ENCODE measurements around the gene VAMP5. TPM values are rescaled to one million over a fixed set of nuclear protein-coding genes. Genes with fewer than 3 reads are reported as not detected.
A peak's percentile ranks its signal among the peaks of the same experiment; 100 is the strongest.
"Not testable (repeated sequence)": the region's sequence is repeated elsewhere in the genome, so short reads cannot be mapped to it uniquely, and the experiment has no call there.

Gene VAMP5
- total RNA-seq, 2 experiments from 2014 or later: 66.7 to 70.8 TPM

DNA sequence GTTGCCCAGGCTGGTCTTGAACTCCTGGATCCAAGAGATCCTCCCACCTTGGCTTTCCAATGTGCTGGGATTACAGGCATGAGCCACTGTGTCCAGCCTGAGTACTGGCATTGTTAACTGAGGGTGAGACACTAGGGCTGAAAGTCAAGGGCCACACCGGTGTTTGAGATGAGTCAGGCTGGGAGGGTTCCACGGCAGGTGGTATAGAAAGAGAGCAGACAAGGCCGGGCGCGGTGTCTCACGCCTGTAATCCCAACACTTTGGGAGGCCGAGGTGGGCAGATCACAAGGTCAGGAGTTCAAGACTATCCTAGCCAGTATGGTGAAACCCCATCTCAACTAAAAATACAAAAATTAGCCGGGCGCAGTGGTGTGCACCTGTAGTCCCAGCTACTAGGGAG is 8.1 kb downstream of the VAMP5 start:
- not testable (repeated sequence) for H3K27ac Mint-ChIP-seq; H3K4me3 Mint-ChIP-seq; H3K9me3 Mint-ChIP-seq; H3K36me3 Mint-ChIP-seq; ATAC-seq (ENCODE audit: low read depth); DNase-seq; H3K27me3 Mint-ChIP-seq
- POLR2A ChIA-PET: interaction anchor here (1.1 to 1.8 kb wide), 2 partner anchors 13 to 24 kb away, joined by 4 to 6 read pairs; partner anchors contain the start of gene USP39
- peaks cover 48% of the 10 kb centered on the region for H3K4me1 Mint-ChIP-seq

DNA sequence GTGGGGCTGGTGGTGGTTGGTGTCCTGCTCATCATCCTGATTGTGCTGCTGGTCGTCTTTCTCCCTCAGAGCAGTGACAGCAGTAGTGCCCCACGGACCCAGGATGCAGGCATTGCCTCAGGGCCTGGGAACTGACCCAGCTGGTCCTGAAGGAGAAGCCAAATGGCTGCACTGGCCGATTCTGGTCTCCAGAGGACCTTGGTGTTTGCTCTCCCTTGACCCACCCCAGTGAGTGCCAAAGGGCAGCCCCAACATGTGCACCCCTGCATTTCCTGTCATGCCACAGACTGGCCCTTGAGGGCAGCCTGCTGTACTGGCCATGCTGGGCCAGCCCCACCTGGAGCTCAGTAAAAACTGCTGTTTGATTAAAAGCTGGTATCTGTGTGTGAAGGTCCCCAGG is 8.8 kb downstream of the VAMP5 start:
- H3K4me1 Mint-ChIP-seq: peaks cover 43% of the 10 kb centered on the region

DNA sequence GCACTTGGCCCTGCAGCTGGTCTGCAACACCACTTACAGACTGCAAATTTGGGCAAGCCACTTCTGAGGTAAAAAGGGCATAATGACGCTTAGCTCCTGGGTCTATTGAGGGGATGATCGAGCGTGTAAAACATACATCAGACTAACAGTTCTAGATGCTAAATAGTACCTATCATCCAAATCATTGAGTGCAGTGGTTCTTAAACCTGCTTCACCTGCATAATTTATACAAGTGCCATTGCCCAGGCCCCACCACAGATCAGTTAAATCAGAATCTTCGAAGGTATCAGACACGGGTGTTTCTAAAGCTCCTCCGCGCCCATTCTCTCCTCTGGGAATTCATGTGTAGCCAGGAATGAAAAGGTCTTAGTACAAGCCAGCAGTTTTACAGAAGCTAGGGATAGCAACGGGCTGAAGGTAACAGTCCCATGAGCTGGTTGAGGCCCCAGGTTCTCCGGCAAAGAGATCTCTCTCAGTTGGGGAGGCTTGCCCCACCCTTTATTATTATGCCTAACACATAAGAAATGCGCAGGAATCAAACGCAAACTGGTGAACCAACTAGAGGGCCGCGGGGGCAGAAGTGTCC is 10.6 kb downstream of the VAMP5 start:
- POLR2A ChIA-PET: interaction anchor here (0.6 to 4.0 kb wide), 17 partner anchors 7 to 267 kb away, joined by 3 to 44 read pairs (median 6); partner anchors contain the start of genes C2orf68, ELMOD3, GGCX and MAT2A
- Mint-ChIP-seq H3K27me3 (no peaks in the 10 kb centered on the region), H3K27ac (peak overlapping the region; percentile 93), H3K9me3 (no peaks in the 10 kb centered on the region), H3K36me3 (peaks cover 7% of the 10 kb centered on the region), H3K4me3 (peak overlapping the region; percentile 95), H3K4me1 (peaks cover 31% of the 10 kb centered on the region)
- DNase-seq (no peak), ATAC-seq (ENCODE audit: low read depth) (no peak)

More for the DNA sequence above, 8.8 kb downstream of the VAMP5 start:
- POLR2A ChIA-PET: interaction anchor here (1.1 to 4.0 kb wide), 4 partner anchors 13 to 23 kb away, joined by 4 to 37 read pairs (median 5); partner anchors contain the start of genes C2orf68 and USP39
- peaks cover 10% of the 10 kb centered on the region for H3K36me3 Mint-ChIP-seq
- ATAC-seq (ENCODE audit: low read depth) (no peak), DNase-seq (no peak)
- H3K9me3 Mint-ChIP-seq: no peaks in the 10 kb centered on the region
- H3K27me3 Mint-ChIP-seq: no peaks in the 10 kb centered on the region
- no peak overlapping the region for H3K4me3 Mint-ChIP-seq
- H3K27ac Mint-ChIP-seq: no peak overlapping the region

DNA sequence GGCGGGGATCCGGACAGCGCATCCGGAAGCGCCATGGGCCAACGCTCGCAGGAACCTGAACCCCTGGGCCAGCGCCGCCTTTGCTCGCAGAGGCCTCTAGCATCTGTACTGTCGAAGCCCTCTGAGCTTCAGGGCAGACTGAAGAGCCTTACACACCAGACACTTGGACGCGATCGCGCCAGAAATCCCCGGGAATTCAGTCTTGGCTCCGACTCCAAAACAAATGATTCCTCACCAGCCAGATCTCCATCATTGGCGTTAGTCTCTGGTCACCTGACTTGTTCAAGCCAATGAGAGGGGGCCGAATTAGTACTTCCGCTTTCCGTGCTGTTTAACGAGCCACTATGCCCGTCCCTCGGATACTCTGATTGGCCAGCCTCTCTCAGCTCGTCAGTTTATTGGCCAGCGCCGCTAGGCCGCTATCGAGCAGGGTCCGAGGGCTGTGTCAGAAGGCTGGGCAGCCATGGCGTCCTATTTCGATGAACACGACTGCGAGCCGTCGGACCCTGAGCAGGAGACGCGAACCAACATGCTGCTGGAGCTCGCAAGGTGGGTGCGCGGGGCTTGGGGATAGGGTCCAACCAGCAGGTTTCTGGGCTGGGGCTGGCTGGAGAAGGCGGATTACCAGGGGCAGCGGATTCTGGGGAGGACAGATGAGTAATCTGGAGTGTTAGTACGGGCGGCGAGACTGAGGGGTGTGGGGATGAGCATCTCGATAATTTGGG is 11.2 kb downstream of the VAMP5 start, which contains the start of gene RNF181:
RNF181 (plus strand) TSS at position 445 of the 725 bp plus-strand sequence; CDS start at position 464, 19 bp downstream.
- H3K4me1 Mint-ChIP-seq: peaks cover 27% of the 10 kb centered on the region

DNA sequence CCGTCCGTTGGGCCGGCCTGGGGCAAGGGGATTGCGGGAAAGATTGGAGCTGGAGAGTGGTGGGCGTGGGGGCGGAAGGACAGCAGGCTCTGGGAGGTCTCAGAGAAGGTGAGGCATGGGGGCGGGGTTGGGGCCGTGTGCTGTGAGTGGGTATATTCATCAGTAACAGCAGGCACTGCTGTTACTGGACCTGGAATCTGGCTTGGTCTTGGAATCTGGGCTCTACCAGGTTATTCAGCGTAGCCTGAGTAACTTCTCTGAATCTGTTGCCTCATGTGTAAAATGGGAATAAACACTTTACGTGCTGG is 11.7 kb downstream of the VAMP5 start:
- Mint-ChIP-seq H3K36me3 (peaks cover 7% of the 10 kb centered on the region), H3K27me3 (no peaks in the 10 kb centered on the region), H3K27ac (peak overlapping the region; percentile 93), H3K4me3 (peak overlapping the region; percentile 95), H3K4me1 (peaks cover 26% of the 10 kb centered on the region), H3K9me3 (no peaks in the 10 kb centered on the region)
- no peak for DNase-seq
- peak; percentile 2 for ATAC-seq (ENCODE audit: low read depth)
- POLR2A ChIA-PET: interaction anchor here (0.7 to 4.0 kb wide), 15 partner anchors 8 to 268 kb away, joined by 3 to 44 read pairs (median 6); partner anchors contain the start of genes C2orf68, GGCX, MAT2A and SH2D6

More for the DNA sequence above, 11.2 kb downstream of the VAMP5 start, which contains the start of gene RNF181:
- H3K9me3 Mint-ChIP-seq: no peaks in the 10 kb centered on the region
- peak; percentile 100 for ATAC-seq (ENCODE audit: low read depth)
- DNase-seq: peak; percentile 83
- no peaks in the 10 kb centered on the region for H3K27me3 Mint-ChIP-seq
- peak within 1 kb of the TSS; percentile 95 for H3K4me3 Mint-ChIP-seq
- peaks cover 7% of the 10 kb centered on the region for H3K36me3 Mint-ChIP-seq
- POLR2A ChIA-PET: interaction anchor here (0.6 to 4.0 kb wide), 19 partner anchors 7 to 268 kb away, joined by 3 to 44 read pairs (median 6); partner anchors contain the start of genes C2orf68, ELMOD3, GGCX and MAT2A
- H3K27ac Mint-ChIP-seq: peak within 1 kb of the TSS; percentile 93

DNA sequence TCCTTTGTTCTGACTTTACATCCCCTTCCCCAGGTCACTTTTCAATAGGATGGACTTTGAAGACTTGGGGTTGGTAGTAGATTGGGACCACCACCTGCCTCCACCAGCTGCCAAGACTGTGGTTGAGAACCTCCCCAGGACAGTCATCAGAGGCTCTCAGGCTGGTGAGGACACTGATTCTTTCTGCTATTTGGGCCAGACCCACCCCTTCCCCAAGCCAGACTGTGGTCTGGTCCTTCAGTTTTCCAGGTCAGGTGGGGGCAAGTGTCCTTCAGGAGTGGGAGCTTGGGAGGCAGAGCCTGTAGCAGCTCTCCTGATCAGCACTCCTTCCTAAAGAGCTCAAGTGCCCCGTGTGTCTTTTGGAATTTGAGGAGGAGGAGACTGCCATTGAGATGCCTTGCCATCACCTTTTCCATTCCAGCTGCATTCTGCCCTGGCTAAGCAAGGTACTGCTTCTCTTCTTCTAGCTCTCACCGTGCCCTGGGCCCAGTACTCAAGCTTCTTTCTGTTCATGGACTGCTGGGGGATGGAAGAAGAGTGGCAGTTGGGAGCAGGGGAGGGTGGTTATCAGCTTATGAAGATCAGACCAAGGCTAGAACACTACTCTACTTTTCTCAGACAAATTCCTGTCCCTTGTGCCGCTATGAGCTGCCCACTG is 12.4 kb downstream of the VAMP5 start:
- Mint-ChIP-seq H3K27me3 (no peaks in the 10 kb centered on the region), H3K27ac (peak overlapping the region; percentile 93), H3K4me1 (peaks cover 24% of the 10 kb centered on the region), H3K9me3 (no peaks in the 10 kb centered on the region), H3K4me3 (peak overlapping the region; percentile 95), H3K36me3 (peaks cover 5% of the 10 kb centered on the region)
- no peak for ATAC-seq (ENCODE audit: low read depth)
- POLR2A ChIA-PET: interaction anchor here (0.8 to 4.0 kb wide), 12 partner anchors 9 to 178 kb away, joined by 3 to 44 read pairs (median 8); partner anchors contain the start of genes C2orf68, MAT2A, SH2D6 and USP39
- DNase-seq: no peak

DNA sequence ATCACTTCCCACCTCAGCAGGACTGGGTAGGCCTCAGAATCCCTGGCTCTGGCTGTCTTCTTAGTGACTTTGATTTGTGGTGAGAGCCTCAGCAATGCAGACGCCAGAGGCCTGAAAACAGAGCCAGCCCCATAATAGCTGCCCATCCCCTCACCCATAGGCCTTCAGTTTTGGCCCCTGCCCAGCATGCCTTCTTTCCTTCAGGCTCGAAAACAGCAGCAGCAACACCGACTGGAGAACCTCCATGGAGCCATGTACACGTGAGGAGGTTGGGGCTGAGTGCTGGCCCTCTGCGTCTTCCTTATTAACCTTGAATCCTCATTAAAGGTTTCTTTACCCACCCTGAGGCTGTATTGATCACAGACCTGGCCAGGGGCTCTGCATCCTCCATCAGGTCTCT is 13.0 kb downstream of the VAMP5 start:
- Mint-ChIP-seq H3K4me1 (peaks cover 26% of the 10 kb centered on the region), H3K4me3 (peak overlapping the region; percentile 95), H3K9me3 (no peaks in the 10 kb centered on the region), H3K36me3 (peaks cover 5% of the 10 kb centered on the region), H3K27ac (peak overlapping the region; percentile 93), H3K27me3 (no peaks in the 10 kb centered on the region)
- DNase-seq (no peak), ATAC-seq (ENCODE audit: low read depth) (no peak)
- POLR2A ChIA-PET: interaction anchor here (0.8 to 4.0 kb wide), 4 partner anchors 10 to 20 kb away, joined by 4 to 44 read pairs (median 23); partner anchors contain the start of genes C2orf68, VAMP5 and VAMP8

DNA sequence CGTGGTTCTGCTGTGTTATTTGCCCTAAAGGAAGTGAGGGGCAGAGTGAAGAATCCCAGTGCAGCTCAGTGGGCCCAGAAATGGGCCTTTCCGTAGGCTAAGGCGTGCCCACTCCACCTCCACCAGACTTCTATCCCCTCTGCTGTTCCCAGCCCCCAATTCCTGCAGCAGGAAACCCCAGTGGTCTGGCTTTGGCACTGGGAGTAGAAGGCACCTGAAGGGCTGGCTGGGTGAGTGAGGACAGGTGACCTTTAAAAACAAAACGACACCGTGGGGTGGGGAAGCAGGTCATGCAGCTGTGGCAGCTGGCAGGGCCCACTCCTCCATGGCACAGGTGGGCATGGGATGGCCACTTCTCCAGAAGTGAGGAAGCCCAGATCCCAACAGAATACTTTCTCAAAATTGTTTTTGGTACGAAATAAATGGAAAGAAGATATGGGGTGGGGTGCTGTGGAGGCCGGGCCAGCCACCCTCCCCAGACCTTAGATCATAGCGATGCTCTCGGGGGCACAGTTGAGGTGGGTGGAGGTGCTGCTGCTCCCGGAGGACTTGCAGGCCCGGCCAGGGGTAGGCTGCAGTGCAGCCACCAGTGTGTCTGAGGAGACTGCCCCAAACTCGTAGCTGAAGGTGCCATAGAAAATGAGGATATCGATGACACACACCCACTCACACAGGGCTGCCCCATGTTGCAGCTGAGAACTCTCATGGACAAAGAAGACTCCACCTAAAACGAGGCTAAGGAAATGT is 14.5 kb downstream of the VAMP5 start:
- H3K36me3 Mint-ChIP-seq: peaks cover 6% of the 10 kb centered on the region
- no peak overlapping the region for H3K4me3 Mint-ChIP-seq
- DNase-seq (no peak), ATAC-seq (ENCODE audit: low read depth) (no peak)
- no peaks in the 10 kb centered on the region for H3K27me3 Mint-ChIP-seq
- H3K4me1 Mint-ChIP-seq: peaks cover 32% of the 10 kb centered on the region
- no peaks in the 10 kb centered on the region for H3K9me3 Mint-ChIP-seq
- no peak overlapping the region for H3K27ac Mint-ChIP-seq
- POLR2A ChIA-PET: no interaction called here

DNA sequence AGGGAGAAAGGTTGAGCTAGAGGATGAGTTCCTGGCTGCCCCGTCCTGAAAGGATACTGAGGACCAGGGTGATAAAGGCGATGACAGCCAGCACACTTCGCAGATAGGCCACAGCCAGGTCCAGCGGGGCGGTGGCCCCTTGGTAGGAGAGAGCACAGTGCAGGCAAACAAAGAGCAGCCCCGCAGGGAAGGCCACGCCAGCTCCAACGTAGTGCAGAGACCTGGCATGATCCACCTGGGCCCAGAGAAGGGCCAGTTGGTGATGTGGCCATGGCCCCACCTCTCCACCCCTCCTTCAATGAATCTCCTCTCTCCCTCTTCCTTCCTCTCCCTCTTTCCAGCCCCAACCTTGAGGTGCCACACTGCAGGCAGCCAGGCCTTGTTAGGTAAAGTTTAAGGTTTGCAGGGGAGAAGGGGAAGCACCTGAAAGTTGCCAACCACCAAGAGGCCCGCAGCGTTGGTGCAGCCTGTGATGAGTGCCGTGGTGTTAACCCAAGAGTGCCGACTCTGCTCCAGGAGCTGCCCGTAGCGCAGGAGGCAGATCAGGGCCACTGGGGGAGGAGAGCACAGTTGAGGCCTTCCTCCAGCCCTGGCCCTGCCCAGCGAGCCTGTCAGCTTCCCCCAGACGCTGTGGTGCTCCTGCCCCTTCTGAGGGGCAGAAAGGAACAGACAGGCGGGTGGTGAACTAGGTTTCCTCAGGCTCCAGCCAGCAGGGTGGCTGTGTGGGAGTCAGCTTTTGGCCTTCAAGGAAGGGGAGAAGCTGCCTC is 15.4 kb downstream of the VAMP5 start:
- ATAC-seq (ENCODE audit: low read depth): no peak
- peaks cover 6% of the 10 kb centered on the region for H3K36me3 Mint-ChIP-seq
- H3K9me3 Mint-ChIP-seq: no peaks in the 10 kb centered on the region
- peaks cover 25% of the 10 kb centered on the region for H3K4me1 Mint-ChIP-seq
- H3K27ac Mint-ChIP-seq: no peak overlapping the region
- DNase-seq: no peak
- POLR2A ChIA-PET: interaction anchor here (0.8 to 1.3 kb wide), 2 partner anchors 16 to 38 kb away, joined by 3 read pairs; partner anchors contain the start of gene GGCX
- no peaks in the 10 kb centered on the region for H3K27me3 Mint-ChIP-seq
- no peak overlapping the region for H3K4me3 Mint-ChIP-seq

DNA sequence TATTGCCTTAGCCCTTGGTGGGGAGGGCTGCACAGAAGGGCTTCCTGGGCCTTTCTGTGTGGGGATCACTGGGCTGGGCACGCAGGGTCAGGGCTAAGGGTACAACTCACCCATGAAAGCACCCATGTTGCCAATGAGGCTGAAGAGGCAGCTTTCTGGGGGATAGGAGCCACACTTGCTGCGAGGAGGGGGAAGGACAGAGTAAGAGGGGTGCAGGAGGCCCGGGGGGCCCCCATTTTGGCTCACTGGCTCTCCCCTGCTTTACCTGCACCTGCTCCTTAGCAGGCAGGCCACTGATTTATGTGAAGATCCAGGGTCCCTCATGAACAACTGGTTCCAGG is 16.0 kb downstream of the VAMP5 start:
- ATAC-seq (ENCODE audit: low read depth): no peak
- peaks cover 6% of the 10 kb centered on the region for H3K36me3 Mint-ChIP-seq
- POLR2A ChIA-PET: interaction anchor here (0.7 to 2.1 kb wide), 4 partner anchors 12 to 39 kb away, joined by 3 to 8 read pairs (median 4); partner anchors contain the start of genes C2orf68 and GGCX
- no peaks in the 10 kb centered on the region for H3K27me3 Mint-ChIP-seq
- H3K9me3 Mint-ChIP-seq: no peaks in the 10 kb centered on the region
- no peak overlapping the region for H3K27ac Mint-ChIP-seq
- DNase-seq: no peak
- H3K4me3 Mint-ChIP-seq: no peak overlapping the region
- peaks cover 25% of the 10 kb centered on the region for H3K4me1 Mint-ChIP-seq

DNA sequence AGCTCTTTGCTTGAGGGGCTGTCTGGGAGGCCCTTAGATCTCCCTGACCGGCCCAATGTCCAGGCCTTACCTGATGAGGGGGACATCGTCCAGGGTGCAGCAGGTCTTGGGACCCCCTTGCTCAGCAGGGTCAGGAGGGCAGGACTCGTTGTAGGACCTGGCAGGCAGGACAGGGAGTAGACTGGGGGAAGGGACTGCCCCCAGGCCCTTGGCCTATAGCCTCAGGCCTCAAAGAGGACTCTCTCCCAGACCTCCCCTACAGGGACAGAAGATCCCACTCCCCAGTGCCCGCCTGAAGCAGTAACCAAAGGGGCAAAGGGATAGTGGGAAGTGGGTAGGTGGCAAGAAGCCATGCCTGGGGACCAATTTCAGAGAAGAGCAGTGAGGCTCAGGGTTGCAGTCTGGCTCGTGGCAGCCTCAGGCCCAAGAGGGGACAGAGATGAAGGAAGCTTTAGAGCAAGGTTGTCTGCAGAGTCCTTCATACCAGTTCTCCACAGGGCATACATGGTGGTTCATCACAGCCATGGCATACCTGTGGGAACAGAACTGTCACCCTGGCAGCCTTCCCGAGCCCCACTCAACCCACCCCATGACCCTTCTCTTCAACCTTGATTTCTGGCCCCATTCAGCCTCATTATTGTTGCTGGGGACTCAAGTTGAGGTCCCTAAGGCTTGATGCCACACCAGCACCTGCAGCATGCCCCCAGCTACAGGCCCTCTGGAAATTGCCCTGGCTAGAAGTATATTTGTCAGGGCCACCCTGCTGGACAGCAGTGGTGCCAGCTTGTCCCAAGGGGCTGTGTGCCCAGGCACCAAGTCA is 16.9 kb downstream of the VAMP5 start:
- Mint-ChIP-seq H3K4me1 (peaks cover 23% of the 10 kb centered on the region), H3K36me3 (peaks cover 2% of the 10 kb centered on the region), H3K27me3 (no peaks in the 10 kb centered on the region), H3K27ac (no peak overlapping the region), H3K9me3 (no peaks in the 10 kb centered on the region), H3K4me3 (peak overlapping the region; percentile 75)
- ATAC-seq (ENCODE audit: low read depth): no peak
- POLR2A ChIA-PET: interaction anchor here (0.7 to 2.1 kb wide), 4 partner anchors 11 to 40 kb away, joined by 3 to 8 read pairs (median 4); partner anchors contain the start of genes C2orf68 and GGCX
- no peak for DNase-seq
